Mesenteric fat pad (tissue), 1 donor: Measurements from ENCODE around the gene ERG. TPM values are rescaled to one million over a fixed set of nuclear protein-coding genes. Genes with fewer than 3 reads are reported as not detected.

Source experiments
- DNase-seq: peaks from one replicate; pipeline ENCODE4 v3.0.0-alpha.2; 2020; ENCODE audit warnings: low spot score
- long read RNA-seq: library from polyadenylated mRNA; unstranded; transcript quantifications from one replicate; pipeline ENCODE4 v2.0.0, GENCODE V29; 2020
- total RNA-seq: library from RNA; stranded (reverse); fragmentation: NEBNext Ultra II Directional; extraction: Animal tissue kit (Norgen Biotek cat#: 25700); gene quantifications from one replicate; pipeline ENCODE4 v1.2.1, GENCODE V29; 2021
- donor health status: DM: yes; HTN: yes; CAD: no.

Gene ERG
- 37.4 TPM for total RNA-seq
- long read RNA-seq, full-length matches to known transcripts: 11 of 35 reads
- long read RNA-seq, partial matches to known transcripts: 6 of 35 reads
- long read RNA-seq, other reads (novel, unspliced or antisense): 18 of 35 reads

GRCh38 chr21:38498057-38498833 lies at the start of gene ERG:
TSS of gene ERG (minus strand) at chr21:38498477. CDS start at chr21:38498380, 97 bp downstream.
- no peak for DNase-seq

DNA sequence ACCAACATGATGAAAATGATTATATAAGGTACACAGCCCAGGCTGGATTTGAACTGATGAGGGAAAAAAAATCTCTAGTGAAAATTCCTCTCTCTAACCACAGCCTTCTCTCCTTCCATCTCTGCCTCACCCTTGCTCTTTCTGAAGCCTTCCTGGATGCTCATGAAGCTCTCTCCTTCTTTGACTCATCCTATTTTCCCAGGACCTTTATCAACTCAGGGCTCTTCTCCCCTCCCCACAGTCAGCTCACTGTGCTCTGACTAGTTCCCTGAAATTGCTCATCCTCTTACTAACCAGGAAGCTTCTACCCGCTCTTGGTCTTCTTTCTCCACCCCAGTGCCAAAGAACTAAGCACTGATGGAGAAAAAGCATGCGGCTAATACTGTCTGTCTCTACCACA lies 46.4 kb upstream of the ERG start:
- DNase-seq: no peak

DNA sequence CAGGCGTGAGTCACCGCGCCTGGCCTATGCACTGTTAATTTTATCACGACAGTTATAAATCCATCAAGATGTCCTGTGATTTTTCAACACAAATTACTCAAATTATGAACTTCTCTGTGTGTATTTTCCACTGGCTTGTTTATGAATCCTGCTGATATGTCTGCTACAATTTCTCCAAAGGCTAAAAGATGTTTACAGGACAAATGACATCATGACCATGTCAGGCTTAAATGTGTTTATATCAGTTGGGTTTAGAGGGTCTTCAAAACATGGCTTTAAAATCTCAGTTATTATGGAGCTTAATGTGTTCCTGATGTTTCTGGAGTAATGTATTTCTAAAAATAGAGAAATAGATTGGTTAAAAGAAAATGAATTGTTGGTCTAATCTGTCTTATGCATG lies 44.0 kb upstream of the ERG start:
- no peak for DNase-seq

- no peak for DNase-seq
Measured at GRCh38 chr21:38538353-38538752, 40.1 kb upstream of the ERG start.

- DNase-seq: no peak
Measured at GRCh38 chr21:38534591-38534990, 36.3 kb upstream of the ERG start.

- DNase-seq: no peak
Measured at GRCh38 chr21:38533887-38534286, 35.6 kb upstream of the ERG start.

DNA sequence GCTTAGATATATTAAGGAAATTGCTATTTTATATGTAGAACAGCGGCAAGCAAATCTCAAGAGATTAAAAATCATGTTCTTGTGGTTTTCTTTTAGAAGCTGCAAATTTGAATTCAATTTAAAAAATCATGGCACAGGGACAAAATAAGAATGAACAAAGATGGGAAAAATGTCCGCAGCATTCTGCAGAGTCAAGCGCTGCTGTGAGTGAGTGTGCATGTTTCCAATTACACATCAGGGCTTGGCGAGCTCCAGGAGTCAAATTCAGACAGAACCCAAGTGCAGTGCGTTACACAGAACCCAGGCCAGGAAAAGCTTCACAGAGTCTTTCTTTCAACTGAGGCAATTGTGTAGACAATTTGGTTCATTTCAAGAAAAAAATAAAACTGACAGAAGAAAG lies 33.3 kb upstream of the ERG start:
- no peak for DNase-seq

GRCh38 chr21:38531039-38531541 lies 32.8 kb upstream of the ERG start:
- DNase-seq: no peak

DNA sequence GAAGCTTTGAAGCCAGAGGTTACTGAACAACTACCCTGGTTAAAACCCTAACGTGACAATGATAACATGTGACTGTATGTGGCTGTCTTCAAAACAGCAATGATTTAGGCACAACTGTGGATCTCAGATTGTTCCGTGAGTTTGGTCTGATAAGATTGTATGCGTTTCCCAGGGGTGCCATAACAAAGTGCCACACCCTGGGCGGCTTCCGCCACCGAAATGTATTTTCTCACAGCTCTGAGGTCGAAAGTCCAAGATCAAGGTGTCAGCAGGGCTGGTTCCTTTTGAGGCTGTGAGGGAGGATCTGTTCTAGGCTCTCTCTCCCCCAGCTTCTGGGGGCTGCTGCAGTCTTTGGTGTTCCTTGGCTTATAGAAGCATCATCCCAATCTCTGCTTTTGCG lies 29.5 kb upstream of the ERG start:
- no peak for DNase-seq

DNA sequence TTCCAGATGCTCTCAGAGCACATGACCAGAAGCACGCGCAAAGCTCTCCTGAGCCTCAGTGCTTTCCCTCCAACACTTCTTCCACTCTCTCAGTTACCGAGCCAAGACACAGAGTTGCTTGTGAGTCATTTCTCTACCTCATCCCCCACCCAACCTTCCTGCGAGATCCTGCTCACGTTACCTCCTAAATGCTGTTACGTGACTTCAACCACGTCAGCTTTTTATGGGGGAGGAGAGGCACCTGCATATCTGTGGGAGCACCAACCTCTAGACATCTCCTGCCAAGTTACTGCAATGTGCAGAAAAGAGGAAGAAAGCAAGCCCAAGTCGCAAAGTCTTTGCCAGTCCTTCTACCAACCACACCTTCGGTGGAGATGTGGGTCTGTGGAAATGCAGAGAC lies 27.2 kb upstream of the ERG start:
- DNase-seq: no peak

- DNase-seq: no peak
Measured at GRCh38 chr21:38524168-38525153, 26.2 kb upstream of the ERG start.

GRCh38 chr21:38520511-38520910 lies 22.2 kb upstream of the ERG start:
- no peak for DNase-seq

DNA sequence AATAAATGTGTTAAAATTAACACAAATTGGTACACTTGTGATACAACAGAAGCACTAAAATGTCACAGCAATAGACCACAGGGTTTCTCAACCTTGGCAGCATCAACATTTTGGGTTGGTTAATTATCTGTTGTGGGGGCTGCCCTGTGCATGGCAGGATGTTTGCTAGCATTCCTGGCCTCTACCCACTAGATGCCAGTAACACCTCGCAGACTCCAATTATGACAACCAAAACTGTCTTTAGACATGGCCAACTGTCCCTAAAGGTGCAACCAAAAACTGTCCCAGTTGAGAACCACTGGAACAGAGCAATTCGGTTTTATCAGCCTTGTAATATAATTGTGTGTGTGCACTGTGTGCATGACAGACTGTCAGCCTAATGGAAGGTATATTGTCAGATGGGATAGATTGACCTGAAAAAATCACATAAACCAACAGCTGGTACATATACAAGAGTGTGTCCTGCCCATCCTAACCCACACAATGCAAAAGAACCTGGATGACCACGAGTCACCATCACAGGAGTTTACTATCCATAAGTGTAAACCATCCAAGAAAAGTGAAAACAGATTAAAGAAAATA lies 13.5 kb upstream of the ERG start:
- DNase-seq: no peak

GRCh38 chr21:38511198-38511597 lies 12.9 kb upstream of the ERG start:
- no peak for DNase-seq

DNA sequence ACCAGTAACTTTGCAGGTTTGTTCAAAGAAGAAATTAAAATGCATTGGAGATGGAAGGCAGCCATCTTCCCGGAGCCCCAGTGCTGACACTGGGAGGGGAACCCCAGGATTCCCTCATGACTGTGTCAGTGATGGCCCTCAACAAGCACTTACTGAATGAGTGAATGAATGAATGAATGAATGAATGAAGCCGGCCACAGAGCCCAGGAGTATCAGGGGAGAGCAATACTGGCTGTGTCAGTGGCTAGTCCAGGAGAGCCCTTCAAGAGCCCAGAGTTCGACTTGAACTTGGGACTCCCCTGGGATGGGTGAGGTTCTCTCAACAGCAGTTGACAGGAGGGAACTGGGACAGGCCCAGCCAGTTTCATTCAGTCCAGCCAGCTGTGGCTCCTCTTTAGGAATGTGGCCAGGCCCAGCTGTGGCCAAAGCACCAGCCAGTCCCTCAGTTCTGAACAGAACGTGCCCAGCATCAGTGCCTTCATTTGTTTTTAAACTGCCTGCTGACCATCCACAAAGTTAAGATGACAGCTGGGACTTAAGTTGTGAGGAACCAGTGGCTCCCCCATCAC lies 9.2 kb upstream of the ERG start:
- no peak for DNase-seq

DNA sequence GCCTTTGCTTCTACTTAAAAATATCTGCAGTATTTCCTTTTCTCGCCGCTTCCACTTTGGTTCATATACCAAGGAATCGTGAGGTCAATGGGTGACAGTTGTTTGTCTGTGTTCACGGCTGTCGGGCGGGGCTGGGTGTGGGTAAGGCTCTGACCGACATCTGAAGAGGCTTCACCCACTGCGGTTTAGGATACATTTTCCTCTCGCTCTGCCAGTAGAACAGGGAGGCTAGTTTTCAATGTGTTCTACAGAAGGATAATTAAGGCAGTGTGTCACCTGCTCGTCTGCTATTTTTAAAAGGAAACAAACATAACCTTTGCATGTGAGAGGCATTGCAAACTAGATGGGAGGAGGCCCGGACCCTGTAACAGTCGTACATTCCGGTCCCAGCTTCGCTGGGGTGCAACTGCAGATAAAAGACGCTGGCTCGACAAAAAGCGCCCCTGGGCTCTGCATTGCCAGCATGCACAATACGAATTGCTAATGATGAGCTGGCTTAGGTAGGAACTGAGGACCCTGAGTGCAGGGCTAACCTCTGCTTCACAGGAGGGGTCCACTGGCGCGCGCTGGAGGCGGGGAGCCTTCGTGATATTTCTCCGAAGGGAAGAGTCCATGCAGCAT lies 8.5 kb upstream of the ERG start:
- no peak for DNase-seq

DNA sequence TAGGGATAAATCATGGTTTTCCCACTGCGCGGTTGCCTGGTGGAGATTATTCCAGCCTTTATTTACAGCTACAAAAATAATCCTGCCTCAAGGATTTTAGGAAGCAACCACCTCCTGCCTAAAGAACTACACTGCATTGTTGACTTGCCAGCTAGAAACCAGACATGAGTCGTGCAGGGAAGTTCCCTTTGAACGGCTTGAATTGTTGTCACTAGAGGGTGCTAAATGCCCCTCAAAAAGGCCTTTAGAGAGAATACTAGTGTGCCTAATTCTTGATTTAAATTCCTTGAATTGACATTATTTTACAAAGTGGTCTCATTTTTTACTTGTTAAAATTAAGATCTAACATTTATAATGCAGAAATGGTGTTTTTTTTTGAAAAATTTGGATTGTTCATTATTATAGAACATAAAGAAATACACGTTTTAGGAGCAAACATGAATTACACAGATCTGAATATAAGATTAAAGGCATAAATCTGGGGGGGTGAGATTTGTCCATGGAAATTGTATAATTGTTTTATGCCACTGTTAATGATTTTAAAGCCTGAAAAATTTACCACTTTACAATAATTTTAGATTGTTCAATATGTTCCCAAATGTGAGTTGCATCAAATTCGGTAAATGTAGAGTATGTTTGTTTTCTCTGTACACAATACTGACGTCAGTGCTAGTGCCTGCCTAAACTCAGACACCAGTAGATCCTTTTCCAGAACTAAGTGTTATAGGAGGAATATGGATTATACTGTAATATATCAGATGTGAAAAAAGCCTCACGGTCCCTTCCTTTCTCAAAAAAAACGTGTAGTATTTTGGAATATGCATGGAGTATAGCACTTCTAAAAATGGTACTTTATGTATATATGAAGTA lies 7.6 kb upstream of the ERG start:
- no peak for DNase-seq

DNA sequence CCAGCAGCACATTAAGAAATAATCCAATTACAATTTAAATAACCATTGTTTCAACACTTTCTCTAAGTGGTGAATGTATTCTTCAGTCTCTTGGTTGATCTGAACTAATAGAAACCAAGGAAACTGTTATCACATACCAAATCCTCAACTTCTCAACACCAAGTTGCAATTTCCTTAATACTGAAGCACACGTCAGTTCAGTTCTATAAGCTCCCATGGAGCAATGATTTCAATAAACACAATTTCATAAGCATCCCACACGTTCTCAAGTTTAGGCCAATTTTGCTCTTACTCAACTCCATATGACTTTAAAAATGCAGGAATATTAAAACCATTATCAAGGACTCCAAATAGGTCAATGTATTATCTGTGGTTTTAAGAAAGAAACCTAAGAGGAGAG lies 5.8 kb upstream of the ERG start:
- no peak for DNase-seq

- no peak for DNase-seq
Measured at GRCh38 chr21:38503583-38503982, 5.3 kb upstream of the ERG start.

DNA sequence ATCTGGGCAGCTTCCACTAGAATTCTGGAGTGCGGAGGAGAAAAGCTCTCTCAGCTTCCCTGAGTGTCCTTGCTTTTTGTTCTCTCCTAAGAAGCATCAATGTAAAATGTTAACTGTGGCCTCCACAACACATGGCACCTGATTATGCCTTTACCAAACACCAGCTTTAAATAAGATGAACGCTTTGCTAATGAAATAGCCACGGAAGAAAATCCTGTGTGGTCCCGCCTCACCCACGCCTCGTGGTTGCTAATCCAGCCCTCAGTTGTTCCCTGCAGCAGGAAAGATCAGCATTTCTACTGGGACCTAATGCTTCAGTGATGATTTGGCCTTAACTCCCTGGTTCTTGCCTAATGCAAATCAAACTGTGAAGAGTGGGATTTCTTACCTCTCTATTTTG lies 1.8 kb upstream of the ERG start:
- no peak for DNase-seq
